ENCODE results near the gene PCSK5.

Gene PCSK5

GRCh38 chr9:76153902-76154629 lies 263.6 kb downstream of the PCSK5 start:
- Histone ChIP-seq H3K36me3 (ENCODE audit: insufficient read depth, low read length) (peaks cover 10% of the 10 kb centered on the region), H2AFZ (ENCODE audit: low read depth, low read length) (no peak overlapping the region), H3K9ac (ENCODE audit: low read depth, low read length) (no peak overlapping the region), H3K27me3 (ENCODE audit: insufficient read depth, low read length, poor library complexity) (no peaks in the 10 kb centered on the region), H3K9me3 (ENCODE audit: insufficient read depth, low read length, severe bottlenecking) (no peaks in the 10 kb centered on the region), H3K4me2 (ENCODE audit: insufficient read depth, low read length) (no peak overlapping the region), H4K20me1 (ENCODE audit: insufficient read depth, low read length) (no peaks in the 10 kb centered on the region; the same call in 1 of the 2 replicates), H3K4me3 (ENCODE audit: low read depth in 1 of 2, low read length in 2 of 2) (no peak overlapping the region), H3K79me2 (ENCODE audit: insufficient read depth, low read length) (no peaks in the 10 kb centered on the region), H3K27ac (ENCODE audit: low read length) (no peak overlapping the region), H3K4me1 (ENCODE audit: insufficient read depth, low read length) (no peaks in the 10 kb centered on the region)
- TF ChIP-seq CTCF (IDR thresholded peaks at IDR 0.05; ENCODE audit: borderline replicate concordance, extremely low read depth, low read length, poor library complexity, severe bottlenecking) (no peak), EZH2 (IDR thresholded peaks at IDR 0.05; ENCODE audit: borderline replicate concordance, low read depth, low read length, severe bottlenecking) (no peak)
- DNase-seq (no peak), ATAC-seq (ENCODE audit: insufficient read depth, low read depth) (no peak)

- Histone ChIP-seq H3K79me2 (ENCODE audit: insufficient read depth, low read length) (no peaks in the 10 kb centered on the region), H3K4me1 (ENCODE audit: insufficient read depth, low read length) (no peaks in the 10 kb centered on the region), H3K9me3 (ENCODE audit: insufficient read depth, low read length, severe bottlenecking) (no peaks in the 10 kb centered on the region), H2AFZ (ENCODE audit: low read depth, low read length) (no peak overlapping the region), H3K36me3 (ENCODE audit: insufficient read depth, low read length) (peaks cover 23% of the 10 kb centered on the region), H3K27me3 (ENCODE audit: insufficient read depth, low read length, poor library complexity) (no peaks in the 10 kb centered on the region), H3K4me2 (ENCODE audit: insufficient read depth, low read length) (no peak overlapping the region), H3K9ac (ENCODE audit: low read depth, low read length) (no peak overlapping the region), H3K27ac (ENCODE audit: low read length) (no peak overlapping the region), H3K4me3 (ENCODE audit: low read depth in 1 of 2, low read length in 2 of 2) (no peak overlapping the region), H4K20me1 (ENCODE audit: insufficient read depth, low read length) (no peaks in the 10 kb centered on the region; the same call in 1 of the 2 replicates)
- ATAC-seq (ENCODE audit: insufficient read depth, low read depth) = no peak
- no peak for DNase-seq
- TF ChIP-seq CTCF (IDR thresholded peaks at IDR 0.05; ENCODE audit: borderline replicate concordance, extremely low read depth, low read length, poor library complexity, severe bottlenecking) = no peak
These were observed 264.9 kb downstream of the PCSK5 start for GRCh38 chr9:76155361-76155760.

GRCh38 chr9:76158713-76159112 lies 268.2 kb downstream of the PCSK5 start:
- Histone ChIP-seq H3K4me1 (ENCODE audit: insufficient read depth, low read length) (no peaks in the 10 kb centered on the region), H3K9ac (ENCODE audit: low read depth, low read length) (no peak overlapping the region), H3K36me3 (ENCODE audit: insufficient read depth, low read length) (peaks cover 42% of the 10 kb centered on the region), H4K20me1 (ENCODE audit: insufficient read depth, low read length) (no peaks in the 10 kb centered on the region), H3K9me3 (ENCODE audit: insufficient read depth, low read length, severe bottlenecking) (no peaks in the 10 kb centered on the region), H2AFZ (ENCODE audit: low read depth, low read length) (no peak overlapping the region), H3K4me2 (ENCODE audit: insufficient read depth, low read length) (no peak overlapping the region), H3K4me3 (ENCODE audit: low read depth in 1 of 2, low read length in 2 of 2) (no peak overlapping the region), H3K27me3 (ENCODE audit: insufficient read depth, low read length, poor library complexity) (no peaks in the 10 kb centered on the region), H3K27ac (ENCODE audit: low read length) (no peak overlapping the region), H3K79me2 (ENCODE audit: insufficient read depth, low read length) (no peaks in the 10 kb centered on the region)
- DNase-seq = no peak
- ATAC-seq (ENCODE audit: insufficient read depth, low read depth) = no peak
- no peak for TF ChIP-seq EZH2 (IDR thresholded peaks at IDR 0.05; ENCODE audit: borderline replicate concordance, low read depth, low read length, severe bottlenecking)
- no peak for TF ChIP-seq CTCF (IDR thresholded peaks at IDR 0.05; ENCODE audit: borderline replicate concordance, extremely low read depth, low read length, poor library complexity, severe bottlenecking)

Data from DND-41 (cell line).